Rectal smooth muscle tissue (tissue), 1 donor: ENCODE measurements around the gene TRIM29.

Experiments used
- H3K27ac ChIP-seq: one replicate; pipeline ENCODE4 v1.7.0; 2013; ENCODE audit warnings: low read depth, low read length, inconsistent platforms
- H3K27me3 ChIP-seq: one replicate; pipeline ENCODE4 v1.7.0; 2013; ENCODE audit warnings: low read length; ENCODE audit not compliant: control insufficient read depth, insufficient read depth
- H3K36me3 ChIP-seq: one replicate; pipeline ENCODE4 v1.7.0; 2013; ENCODE audit warnings: low read length; ENCODE audit not compliant: control insufficient read depth, insufficient read depth
- H3K4me1 ChIP-seq: one replicate; pipeline ENCODE4 v1.7.0; 2013; ENCODE audit warnings: low read length; ENCODE audit not compliant: control insufficient read depth, insufficient read depth
- H3K4me3 ChIP-seq: one replicate; pipeline ENCODE4 v1.7.0; 2013; ENCODE audit warnings: low read length
- H3K9ac ChIP-seq: one replicate; pipeline ENCODE4 v1.7.0; 2013; ENCODE audit warnings: low read length

The TRIM29 gene

DNA sequence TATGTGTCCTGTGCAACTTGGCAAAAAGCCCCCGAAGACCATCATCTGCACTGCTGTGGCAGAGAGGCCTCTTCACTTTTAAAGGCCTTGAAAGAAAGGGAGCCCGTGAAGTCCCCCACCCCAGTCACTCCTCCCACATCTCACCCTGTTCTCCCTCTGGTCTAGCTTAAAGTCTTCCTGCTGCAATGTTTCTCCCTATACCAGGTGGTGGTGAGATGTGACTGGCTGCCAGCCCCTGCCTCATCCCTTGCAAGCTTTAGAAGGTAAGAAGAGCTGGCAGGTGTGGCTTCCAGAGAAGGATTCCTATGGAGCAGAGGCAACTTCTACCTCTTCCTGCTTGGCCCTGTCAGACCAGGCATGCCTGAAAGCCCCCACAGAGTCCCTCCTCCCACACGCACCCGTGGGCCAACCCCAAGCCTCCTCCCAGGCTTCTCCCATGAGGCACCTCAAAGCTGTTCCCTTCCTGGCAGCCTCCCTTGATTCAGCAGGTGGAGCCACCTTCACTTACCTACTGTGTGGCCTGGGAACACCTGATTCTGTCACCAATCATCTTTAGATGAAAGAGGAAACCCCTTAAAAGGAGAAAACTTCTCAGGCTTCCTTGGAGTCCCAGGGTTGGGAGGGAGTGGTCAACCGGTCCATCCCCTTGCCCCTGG lies 4.0 kb upstream of the TRIM29 start:
- H3K36me3 ChIP-seq: no peaks in the 10 kb centered on the region
- no peak overlapping the region for H3K4me3 ChIP-seq
- H3K27ac ChIP-seq: no peak overlapping the region
- peaks cover 5% of the 10 kb centered on the region for H3K27me3 ChIP-seq
- H3K4me1 ChIP-seq: no peaks in the 10 kb centered on the region
- H3K9ac ChIP-seq: no peak overlapping the region

DNA sequence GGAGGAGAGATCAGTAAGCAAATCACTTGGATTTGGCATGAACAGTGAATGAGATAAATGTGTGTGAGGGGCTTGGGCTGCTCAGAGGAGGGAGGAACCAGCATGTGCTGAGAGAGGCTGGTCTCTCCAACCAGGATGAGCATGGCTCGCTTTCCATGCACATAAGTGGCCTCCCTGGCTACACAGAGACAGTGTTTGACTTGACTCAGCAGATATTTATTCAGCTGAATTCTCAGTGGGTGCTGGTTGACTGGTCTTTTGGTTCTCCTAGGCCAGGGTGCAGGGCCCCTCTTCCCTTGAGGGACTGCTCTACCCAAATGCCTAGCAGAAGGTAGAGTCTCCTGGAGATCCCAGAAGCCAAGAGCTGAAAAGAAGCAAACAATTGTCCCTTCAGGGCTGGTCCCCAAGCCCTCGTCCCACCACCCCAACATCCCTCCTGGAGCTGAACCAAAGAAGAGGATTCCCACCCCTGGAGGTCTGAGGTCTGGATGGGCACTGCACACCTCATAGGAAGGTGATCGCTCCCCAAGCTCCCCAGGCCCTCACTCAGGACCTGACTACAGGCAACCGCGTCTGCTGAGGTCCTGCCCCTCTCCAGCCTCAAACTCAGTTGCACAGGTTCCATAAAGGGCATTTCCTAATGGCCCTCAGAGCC lies 3.3 kb upstream of the TRIM29 start:
- H3K36me3 ChIP-seq: no peaks in the 10 kb centered on the region
- H3K27me3 ChIP-seq: no peaks in the 10 kb centered on the region
- H3K4me3 ChIP-seq: no peak overlapping the region
- H3K9ac ChIP-seq: no peak overlapping the region
- no peaks in the 10 kb centered on the region for H3K4me1 ChIP-seq
- H3K27ac ChIP-seq: no peak overlapping the region

DNA sequence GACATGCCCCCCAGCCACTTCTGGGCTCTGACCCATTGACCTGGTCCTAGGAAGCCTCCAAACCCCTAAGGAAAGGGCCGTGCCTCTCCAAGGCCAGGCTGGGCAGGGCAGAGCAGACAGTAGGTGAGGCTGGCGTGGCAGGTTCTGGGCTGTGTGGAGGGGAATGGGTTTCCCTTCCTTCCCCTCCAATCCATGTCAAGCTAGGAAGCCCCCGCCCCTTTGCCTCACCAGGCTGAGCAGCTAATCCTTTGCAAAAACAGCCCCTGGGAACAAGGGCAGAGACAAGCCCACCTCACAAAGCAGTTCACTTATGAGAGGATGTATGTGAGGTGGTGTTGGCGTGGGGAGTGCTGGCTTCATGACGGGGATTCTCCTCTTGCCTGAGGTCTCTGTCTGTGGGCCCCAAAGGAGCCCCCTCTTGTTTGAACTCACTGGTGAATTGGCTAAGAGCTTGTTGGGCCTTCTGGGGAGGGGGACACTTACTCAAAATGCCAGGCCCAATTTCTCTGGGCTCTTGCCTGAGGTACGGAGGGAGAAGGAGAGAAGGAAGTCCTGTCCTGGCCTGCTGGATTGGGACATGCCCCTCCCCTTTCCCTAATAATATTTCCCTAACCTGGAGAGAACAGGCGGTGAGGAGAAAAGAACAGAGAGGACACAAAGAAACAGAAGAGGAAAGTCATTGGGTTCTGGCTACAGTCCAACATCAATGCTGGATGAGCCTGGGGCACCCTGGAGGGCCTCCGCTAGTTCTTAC lies 1.6 kb upstream of the TRIM29 start:
- H3K9ac ChIP-seq: no peak overlapping the region
- H3K27me3 ChIP-seq: no peaks in the 10 kb centered on the region
- H3K27ac ChIP-seq: no peak overlapping the region
- no peaks in the 10 kb centered on the region for H3K4me1 ChIP-seq
- H3K36me3 ChIP-seq: no peaks in the 10 kb centered on the region
- no peak overlapping the region for H3K4me3 ChIP-seq

DNA sequence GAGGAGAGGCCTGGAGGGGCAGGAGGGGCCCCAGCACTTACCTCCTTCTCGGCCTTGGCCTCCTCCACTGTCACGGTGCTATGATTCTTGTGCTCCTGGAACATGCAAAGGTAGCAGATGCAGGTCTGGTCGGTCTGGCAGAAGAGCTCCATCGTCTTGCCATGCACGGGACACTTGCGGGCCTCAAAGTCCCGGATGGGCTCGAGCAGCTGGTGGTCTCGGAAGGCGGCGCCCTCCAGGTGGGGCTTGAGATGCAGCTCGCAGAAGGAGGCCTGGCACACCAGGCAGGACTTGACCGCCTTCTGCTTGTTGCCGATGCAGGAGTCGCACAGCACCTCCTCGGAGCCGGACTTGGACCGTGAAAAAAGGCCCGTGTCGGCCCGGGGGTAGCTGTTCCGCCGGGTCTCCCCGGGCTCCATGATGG lies 714 bp downstream of the TRIM29 start:
- Histone ChIP-seq H3K36me3 (no peaks in the 10 kb centered on the region), H3K4me3 (no peak overlapping the region), H3K27me3 (no peaks in the 10 kb centered on the region), H3K27ac (no peak overlapping the region), H3K9ac (no peak overlapping the region), H3K4me1 (no peaks in the 10 kb centered on the region)

DNA sequence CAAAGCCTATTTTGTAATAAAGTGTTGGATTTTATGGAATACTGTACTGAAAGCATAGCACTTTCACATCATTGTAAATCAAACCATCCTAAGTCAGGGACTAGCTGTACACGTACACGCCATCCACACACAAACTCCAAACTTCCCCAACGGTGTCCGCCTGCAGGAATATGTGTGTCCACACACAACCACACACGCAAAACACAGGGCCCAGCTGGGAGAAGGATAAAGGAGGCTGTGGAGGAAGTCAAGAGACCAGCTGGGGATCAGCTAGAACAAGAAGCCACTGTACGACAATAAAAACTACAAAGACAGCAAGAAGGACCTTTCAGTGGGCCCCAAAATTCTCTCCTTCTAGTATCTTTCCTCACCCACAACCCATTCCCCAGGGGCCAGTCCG lies 1.6 kb downstream of the TRIM29 start:
- no peak overlapping the region for H3K4me3 ChIP-seq
- H3K4me1 ChIP-seq: no peaks in the 10 kb centered on the region
- no peak overlapping the region for H3K9ac ChIP-seq
- H3K27me3 ChIP-seq: no peaks in the 10 kb centered on the region
- H3K36me3 ChIP-seq: no peaks in the 10 kb centered on the region
- no peak overlapping the region for H3K27ac ChIP-seq

DNA sequence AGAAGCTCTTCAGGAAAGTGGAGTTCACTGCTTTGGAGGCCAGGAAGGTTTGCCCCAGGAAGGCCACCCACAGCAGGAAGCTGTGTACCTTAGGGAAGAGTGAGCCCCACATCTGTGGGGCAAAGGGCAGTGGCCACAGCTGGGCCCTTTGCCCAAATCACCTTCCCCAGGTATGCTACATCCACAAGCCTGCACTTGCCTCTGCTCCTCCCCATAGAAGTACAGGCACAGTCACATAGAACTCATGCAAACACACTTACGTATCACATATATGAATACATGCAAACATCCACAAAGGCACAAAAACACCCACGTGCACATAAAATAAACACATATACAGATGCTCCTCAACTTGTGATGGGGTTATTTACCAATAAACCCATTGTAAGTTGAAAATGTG lies 2.1 kb downstream of the TRIM29 start:
- H3K9ac ChIP-seq: no peak overlapping the region
- no peaks in the 10 kb centered on the region for H3K36me3 ChIP-seq
- no peak overlapping the region for H3K4me3 ChIP-seq
- no peaks in the 10 kb centered on the region for H3K27me3 ChIP-seq
- H3K27ac ChIP-seq: no peak overlapping the region
- H3K4me1 ChIP-seq: no peaks in the 10 kb centered on the region

DNA sequence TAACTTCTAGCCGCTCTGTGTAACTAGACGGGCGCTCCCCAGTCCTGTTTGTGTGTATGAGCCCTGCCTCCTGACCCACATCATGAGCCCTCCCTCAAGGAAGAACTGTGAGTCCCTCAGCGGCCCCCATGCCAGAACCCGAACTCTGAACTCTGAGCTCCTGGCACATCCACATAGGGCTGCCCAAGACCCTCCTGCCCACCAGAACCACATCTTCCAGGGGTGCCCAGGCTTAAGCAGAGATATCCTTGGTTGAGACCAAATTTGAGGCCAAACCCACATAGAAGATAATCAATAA lies 3.0 kb downstream of the TRIM29 start:
- no peaks in the 10 kb centered on the region for H3K4me1 ChIP-seq
- no peak overlapping the region for H3K27ac ChIP-seq
- no peak overlapping the region for H3K9ac ChIP-seq
- no peaks in the 10 kb centered on the region for H3K36me3 ChIP-seq
- H3K4me3 ChIP-seq: no peak overlapping the region
- H3K27me3 ChIP-seq: no peaks in the 10 kb centered on the region

DNA sequence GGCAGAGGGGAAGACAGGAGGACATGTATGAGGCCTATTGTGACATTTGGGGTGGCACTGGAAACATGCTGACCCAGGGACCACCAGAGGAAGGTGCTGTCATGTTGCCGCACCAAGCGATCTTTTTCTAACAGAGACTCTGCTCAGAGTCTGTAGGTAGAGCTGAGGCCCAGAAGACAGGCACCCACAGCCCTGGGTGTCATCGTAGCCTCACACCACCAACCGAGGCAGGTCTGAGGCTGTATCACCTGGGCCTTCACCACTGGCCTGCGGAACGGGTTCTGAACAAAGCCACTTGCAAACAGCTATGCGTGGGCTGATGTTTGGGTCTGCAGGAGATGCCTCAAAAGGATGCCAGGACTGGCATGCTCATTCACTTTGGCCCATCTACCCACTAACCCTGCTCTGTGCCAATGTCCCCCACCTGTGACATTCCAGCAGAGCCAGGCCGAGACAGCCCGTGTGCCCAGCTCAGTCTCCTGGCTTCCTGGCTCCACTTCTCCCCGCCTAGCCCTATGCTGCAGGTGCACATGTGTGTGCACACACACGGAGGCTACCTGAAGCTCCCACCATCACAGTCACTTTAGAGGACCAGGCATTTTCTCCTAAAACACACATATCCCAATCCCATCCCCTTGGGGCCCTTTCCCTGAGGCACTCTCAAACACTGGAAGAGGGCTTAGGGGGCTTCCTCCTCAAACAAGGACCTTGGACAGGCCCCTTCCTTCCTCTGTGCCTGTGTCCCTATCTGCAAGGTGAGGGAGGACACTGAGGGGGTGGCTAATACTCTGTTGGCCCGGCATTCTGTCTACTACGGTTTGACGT lies 3.6 kb downstream of the TRIM29 start:
- H3K27ac ChIP-seq: no peak overlapping the region
- H3K36me3 ChIP-seq: no peaks in the 10 kb centered on the region
- H3K4me3 ChIP-seq: no peak overlapping the region
- H3K4me1 ChIP-seq: peaks cover 5% of the 10 kb centered on the region
- H3K27me3 ChIP-seq: no peaks in the 10 kb centered on the region
- no peak overlapping the region for H3K9ac ChIP-seq

DNA sequence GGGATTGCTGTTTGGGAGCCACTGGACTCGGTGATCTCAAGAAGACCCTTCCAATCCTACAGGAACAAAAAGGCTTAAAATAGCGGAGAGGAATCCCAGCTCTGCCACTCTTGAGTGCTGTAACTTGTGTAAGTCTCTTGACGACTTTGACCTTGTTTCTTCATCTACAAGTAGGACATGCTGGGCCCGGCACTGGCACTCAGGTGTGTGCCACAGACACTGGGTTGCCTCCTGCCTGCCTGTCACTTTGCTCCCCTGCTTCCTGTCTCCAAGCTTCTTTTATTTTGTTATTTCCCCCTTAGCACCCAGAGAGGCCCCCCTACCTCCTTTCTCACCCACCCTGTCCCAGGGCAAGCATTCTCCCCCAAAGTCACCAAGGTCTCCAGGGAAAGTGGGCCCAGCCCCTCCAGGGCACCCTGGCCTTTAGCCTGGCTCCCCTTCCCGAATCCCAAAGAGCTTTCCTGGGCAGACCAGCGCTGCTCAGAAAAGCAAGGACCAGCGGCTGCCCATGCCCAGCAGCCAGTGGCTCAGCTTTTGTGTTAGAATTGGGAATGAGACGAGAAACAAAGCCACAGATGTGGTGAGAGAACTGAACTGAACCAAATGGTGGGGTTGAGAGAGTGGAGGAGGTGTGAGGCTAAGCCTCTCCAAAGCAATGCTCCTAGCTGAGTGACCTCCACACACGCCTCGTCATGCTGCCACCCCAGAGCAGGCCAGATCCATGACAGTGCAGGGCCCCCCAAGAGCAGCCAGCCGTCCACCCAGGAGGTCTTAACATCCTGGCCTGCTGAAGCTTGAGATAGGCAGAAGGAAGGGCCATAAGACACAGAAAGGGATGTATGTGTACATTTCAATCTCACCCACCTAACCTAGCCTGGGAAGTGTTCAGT lies 4.5 kb downstream of the TRIM29 start:
- H3K4me3 ChIP-seq: no peak overlapping the region
- no peak overlapping the region for H3K27ac ChIP-seq
- peaks cover 9% of the 10 kb centered on the region for H3K4me1 ChIP-seq

DNA sequence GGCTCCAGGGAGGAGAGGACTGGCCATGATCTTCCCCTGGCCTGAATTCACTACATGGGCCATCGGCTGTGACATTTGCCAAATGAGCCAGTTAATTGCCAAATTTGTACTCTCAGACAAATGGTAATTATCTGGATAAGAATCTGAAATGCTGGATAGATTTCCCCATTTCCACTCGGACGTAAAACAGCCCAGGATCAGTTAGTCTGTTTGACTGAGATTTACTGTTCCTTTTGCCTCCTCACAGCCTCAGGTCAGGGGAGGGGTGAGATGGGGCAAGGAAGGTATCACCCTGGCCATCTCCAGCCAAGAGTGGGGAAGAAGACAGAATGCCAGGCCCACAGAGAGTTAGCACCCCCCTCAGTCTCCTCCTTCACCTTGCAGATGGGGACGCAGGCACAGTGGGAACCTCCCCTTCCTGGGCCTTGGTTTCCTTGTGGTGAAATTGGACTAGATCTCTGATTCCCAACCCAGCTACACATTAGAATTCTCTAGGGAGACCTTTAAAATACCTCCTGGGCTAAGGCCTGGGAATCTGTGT lies 5.2 kb downstream of the TRIM29 start:
- Histone ChIP-seq H3K27me3 (no peaks in the 10 kb centered on the region), H3K36me3 (no peaks in the 10 kb centered on the region), H3K4me1 (peaks cover 9% of the 10 kb centered on the region), H3K9ac (no peak overlapping the region), H3K27ac (no peak overlapping the region), H3K4me3 (no peak overlapping the region)

More for the DNA sequence above, 4.5 kb downstream of the TRIM29 start:
- H3K27me3 ChIP-seq: no peaks in the 10 kb centered on the region
- H3K36me3 ChIP-seq: no peaks in the 10 kb centered on the region
- no peak overlapping the region for H3K9ac ChIP-seq

DNA sequence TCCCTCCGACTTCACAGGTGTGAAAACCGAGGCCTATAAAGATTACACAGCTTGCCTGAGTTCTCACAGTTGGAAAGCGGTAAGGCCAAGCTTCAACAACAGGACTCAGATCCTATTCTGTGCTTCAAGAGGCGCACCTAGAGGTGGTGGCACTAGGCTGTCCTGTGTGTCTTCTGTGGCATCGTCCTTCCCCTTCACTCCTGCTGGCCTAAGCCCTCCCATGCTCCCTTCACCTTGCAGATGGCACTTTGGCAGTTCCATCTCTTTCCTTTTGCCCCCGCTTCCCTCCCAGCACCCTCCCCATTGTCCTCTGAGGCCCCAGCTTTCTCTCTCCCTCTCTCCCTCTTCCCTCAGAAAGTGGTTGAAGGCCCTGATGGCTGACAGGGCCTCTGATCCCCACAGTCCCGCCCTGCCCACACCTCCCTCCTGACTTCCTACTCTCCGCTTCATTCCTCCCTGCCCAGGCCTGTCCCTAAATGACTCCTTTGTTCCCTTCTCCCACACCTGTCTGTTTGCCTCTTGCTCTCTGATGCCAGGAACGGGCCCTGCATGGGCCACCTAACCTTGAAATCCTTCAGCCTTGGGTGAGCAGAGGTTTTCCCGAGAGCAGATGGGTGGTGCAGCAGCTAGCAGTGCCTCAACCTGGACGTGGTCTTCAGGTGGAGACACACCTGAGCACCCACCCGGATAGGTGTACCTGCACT lies 5.8 kb downstream of the TRIM29 start:
- Histone ChIP-seq H3K27ac (no peak overlapping the region), H3K27me3 (no peaks in the 10 kb centered on the region), H3K4me3 (no peak overlapping the region), H3K36me3 (no peaks in the 10 kb centered on the region), H3K4me1 (peaks cover 9% of the 10 kb centered on the region), H3K9ac (no peak overlapping the region)
